Cerebellar nuclear complex (tissue), 1 donor: ENCODE results near the gene TCTN2.

ENCODE experiments used
- DNase-seq, 2 experiments: peaks; one replicate each; lab custom pipeline; 2025; lab: John Stamatoyannopoulos, UW

TCTN2 gene

GRCh38 chr12:123670882-123671728 is at the start of gene TCTN2:
Gene TCTN2 (plus strand): TSS chr12:123671113. CDS start chr12:123671241, 128 bp downstream.
- DNase-seq, result peak in 1 of 2 experiments; percentile 91

- no peak for DNase-seq
Observed at GRCh38 chr12:123621619-123622530, 49.0 kb upstream of the TCTN2 start.

- DNase-seq, result peak; percentile 20 to 85
Observed at GRCh38 chr12:123633379-123634141, 37.4 kb upstream of the TCTN2 start, which contains the start of the genes EIF2B1 and GTF2H3. Gene EIF2B1 (minus strand): TSS chr12:123633686. CDS start chr12:123633557, 129 bp downstream. Gene GTF2H3 (plus strand): TSS chr12:123633829. CDS start chr12:123633860, 31 bp downstream.

DNA sequence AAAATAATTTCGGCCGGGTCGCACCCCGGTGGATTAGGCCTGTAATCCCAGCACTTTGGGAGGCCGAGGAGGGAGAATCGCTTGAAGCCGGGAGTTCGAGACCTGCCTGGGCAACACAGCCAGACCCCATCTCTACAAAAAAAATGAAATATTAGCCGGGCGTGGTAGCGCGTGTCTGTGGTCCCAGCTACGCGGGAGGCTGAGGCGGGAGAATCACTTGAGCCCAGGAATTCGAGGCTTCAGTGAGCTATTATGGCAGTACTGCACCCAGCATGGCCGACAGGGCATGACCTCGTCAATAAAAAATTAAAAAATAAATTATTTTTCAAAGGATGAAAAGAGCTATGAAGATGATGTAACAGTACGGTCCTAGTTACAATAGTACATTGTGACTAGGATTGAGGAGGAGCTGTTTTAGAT is 36.8 kb upstream of the TCTN2 start:
- no peak for DNase-seq

- DNase-seq, result no peak
Observed at GRCh38 chr12:123643911-123644310, 27.0 kb upstream of the TCTN2 start.

GRCh38 chr12:123645380-123645779 is 25.5 kb upstream of the TCTN2 start:
- no peak for DNase-seq

GRCh38 chr12:123645878-123646277 is 25.0 kb upstream of the TCTN2 start:
- peak; percentile 30 to 49 for DNase-seq

DNA sequence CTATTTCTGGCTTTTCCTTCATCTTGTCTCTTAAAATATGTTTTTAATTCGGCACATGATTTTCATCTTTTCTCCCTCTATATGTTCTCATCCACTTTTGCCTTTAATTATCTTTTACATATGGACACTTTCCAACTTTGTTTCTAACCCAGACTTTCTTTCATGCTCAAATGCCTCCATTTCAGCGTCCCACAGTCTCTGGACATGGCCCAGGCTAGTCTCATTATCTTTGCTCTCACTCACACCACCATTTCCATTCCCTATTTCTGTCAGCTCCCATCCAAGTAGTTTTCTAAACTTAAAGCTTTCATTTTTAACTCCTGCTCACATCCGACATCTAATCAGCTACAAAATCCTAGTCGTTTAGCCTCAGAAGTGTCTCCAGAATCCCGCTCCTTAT is 22.5 kb upstream of the TCTN2 start:
- no peak for DNase-seq

DNA sequence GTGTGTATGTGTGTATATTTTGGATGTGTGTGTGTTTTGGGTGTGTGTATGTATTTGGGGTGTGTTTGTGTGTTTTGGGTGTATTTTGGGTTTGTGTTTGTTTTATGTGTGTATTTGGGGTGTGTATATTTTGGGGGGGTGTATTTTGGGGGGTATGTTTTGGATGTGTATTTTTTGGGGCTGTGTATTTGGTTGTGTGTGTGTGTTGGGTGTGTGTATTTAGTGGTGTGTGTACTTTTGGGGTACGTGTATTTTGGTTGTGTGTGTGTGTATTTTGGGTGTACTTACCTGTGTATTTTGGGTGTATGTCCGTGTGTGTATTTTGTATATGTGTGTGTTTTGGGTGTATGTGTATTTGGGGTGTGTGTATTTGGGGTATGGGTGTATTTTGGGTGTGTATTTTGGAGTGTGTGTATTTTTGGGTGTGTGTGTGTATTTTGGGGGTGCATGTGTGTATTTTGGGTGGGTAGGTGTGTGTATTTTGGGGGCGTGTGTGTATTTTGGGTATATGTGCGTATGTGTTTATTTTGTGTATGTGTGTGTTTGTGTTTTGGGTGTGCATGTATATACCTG is 16.7 kb upstream of the TCTN2 start:
- DNase-seq, result no peak

DNA sequence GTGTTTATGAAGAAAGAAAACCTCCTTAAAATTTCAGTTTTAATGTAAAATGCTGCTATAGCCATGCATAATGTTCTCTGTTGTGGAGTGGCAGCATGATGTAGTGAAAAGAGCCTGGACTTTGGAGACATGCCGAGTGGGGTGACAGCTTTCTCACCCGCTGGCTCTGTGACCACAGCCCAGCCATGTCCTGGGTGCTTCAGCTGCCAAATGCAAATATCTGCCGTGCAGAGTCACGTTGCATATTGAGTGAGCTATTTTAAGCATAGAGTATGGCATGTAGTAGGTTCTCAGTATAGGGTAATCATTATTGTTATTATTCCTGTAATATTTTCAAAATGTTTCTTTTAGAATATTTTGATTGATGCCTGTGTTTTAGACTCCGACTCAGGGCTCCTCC is 15.5 kb upstream of the TCTN2 start:
- no peak for DNase-seq

DNA sequence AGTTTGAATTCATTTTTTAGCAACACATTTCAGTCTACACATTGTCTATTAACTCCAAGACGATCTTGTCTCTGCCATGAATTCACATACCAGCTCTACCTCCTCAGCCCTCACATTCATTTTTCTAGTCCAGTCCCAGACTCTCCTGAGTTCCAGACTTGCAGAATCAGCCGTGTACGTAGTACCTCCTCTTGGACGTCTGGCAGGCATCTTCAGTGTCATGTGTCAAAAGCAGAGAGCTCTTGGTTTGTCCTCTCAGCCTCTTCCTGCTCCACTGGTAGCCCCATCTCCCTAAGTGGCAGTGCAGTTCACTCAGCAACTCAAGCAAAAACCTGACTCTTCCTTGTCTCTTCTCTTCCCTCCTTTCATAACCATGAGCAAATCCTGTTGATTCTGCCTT is 14.5 kb upstream of the TCTN2 start:
- DNase-seq, result no peak

- no peak for DNase-seq
Observed at GRCh38 chr12:123657211-123657610, 13.7 kb upstream of the TCTN2 start.

DNA sequence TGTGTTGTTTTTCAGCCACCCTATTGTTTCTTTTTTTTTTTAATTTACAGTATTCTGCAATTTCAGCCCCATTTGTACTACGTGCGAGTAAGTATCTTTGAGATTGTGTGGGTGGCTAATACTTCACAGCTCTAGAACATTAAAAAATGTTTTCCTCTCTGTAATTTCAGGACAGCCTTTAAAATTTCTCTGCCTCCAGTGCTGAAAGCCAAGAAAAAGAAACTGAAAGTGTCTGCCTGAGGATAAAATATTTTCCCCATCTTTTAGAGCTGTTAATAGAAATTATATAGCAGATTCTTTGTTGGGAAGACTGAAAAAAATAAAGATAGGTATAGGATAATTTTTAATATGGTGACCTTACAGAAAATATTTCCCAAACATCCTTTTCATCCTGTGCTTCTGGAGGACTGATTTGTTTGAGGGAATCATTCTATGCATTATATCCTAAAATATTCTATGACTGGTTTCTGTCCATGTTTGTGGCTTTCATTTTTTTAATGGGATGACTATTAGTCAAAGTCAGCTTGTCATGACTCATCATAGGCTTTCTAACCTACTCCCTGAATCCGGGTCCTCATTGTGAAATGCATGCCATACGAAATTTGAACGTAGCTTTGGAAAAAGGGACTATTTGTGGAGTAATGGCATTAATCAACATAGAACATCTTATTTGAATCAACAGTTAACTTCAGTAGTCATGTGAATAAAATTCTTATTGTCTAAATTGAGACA is 10.8 kb upstream of the TCTN2 start:
- DNase-seq, result no peak

GRCh38 chr12:123667771-123668170 is 3.1 kb upstream of the TCTN2 start:
- no peak for DNase-seq

GRCh38 chr12:123671876-123672275 is 963 bp downstream of the TCTN2 start:
- DNase-seq, result no peak

GRCh38 chr12:123675436-123675835 is 4.5 kb downstream of the TCTN2 start:
- DNase-seq, result no peak

GRCh38 chr12:123676616-123677320 is 5.9 kb downstream of the TCTN2 start:
- no peak for DNase-seq

DNA sequence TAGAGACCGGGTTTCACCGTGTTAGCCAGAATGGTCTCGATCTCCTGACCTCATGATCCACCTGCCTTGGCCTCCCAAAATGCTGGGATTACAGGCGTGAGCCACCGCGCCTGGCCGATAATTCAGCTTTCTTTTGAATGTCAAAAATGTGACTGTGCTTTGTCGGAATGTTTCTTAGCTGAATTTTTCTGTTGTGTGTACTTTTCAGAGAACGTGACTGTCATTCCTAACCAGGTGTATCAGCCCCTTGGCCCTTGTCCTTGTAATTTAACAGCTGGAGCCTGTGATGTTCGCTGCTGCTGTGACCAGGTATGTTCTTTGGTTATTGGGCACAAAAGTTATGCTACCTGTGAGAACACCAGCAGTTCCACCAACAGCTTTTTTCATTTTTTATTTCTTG is 8.1 kb downstream of the TCTN2 start:
- DNase-seq, result no peak

DNA sequence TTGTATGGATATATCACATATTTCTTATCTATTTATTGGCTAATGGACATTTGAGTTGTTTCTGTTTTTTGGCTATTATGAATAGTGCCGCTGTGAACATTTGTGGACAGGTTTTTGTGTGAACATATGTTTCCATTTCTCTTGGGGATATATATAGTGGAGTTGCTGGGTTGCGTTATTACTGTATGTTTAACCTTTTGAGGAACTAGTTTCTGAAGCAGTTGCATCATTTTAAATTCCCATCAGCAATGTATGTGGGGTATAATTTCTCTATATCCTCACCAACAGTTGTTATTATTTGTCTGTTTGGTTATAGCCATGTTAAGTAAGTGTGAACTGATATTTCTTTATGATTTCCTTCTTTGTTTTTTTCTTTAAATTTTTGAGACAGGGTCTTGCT is 10.7 kb downstream of the TCTN2 start:
- DNase-seq, result no peak

- no peak for DNase-seq
Observed at GRCh38 chr12:123683964-123684363, 13.1 kb downstream of the TCTN2 start.
